GM12873 (cell line): ENCODE results near the gene ITGB2.

ENCODE experiments used
- TF ChIP-seq, protein P1 (sequence below): IDR thresholded peaks from 2 replicates; pipeline ENCODE4 v1.5.1; 2012; ENCODE audit warnings: low read depth, mild to moderate bottlenecking, moderate library complexity, low read length, control low read depth; ENCODE audit not compliant: insufficient read depth; ENCODE audit errors: missing control alignments

ITGB2 gene

DNA sequence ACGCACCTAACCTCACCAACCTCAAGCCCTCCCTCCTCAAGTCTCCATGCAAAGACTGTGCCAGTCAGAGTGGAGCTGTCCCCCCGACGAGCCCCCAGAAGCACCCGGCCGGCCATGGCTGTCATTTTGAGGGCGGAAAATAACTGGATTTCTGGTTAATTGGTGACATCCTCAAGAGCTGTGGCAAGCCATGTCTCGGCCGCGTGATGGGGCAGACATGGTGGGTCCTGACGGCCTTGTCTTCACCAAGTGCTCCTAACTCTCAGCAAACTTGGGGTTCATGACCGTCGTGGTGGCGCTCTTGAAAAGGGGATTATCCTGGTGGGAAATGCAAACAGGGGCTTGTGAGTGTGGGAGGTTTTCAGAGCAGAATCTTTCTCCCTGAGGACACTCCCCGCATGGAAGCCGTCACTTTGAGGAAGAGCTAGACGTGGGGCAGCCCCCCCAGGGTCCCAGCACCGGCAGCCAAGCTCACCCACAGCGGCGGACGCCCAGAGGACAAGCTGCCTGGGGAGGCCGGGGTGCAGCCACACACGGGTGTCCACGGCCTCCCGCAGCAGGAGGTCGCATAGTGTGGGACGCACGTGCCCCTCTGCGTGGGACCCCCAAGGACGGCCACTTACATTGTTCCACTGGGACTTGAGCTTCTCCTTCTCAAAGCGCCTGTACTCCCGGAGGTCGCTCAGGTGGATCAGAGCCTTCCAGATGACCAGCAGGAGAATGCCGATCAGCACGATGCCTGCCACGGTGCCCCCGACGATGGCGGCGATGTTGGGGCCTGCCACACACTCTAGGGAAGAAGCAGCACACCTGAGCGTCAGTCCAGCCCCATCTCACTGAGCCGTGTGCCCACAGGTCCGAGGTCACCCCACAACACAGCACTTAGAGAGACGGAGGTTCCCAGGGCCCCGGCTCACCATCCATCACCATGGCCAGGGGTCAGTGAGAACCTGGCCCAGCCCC lies 34.3 kb downstream of the ITGB2 start:
- TF ChIP-seq, protein P1, sequence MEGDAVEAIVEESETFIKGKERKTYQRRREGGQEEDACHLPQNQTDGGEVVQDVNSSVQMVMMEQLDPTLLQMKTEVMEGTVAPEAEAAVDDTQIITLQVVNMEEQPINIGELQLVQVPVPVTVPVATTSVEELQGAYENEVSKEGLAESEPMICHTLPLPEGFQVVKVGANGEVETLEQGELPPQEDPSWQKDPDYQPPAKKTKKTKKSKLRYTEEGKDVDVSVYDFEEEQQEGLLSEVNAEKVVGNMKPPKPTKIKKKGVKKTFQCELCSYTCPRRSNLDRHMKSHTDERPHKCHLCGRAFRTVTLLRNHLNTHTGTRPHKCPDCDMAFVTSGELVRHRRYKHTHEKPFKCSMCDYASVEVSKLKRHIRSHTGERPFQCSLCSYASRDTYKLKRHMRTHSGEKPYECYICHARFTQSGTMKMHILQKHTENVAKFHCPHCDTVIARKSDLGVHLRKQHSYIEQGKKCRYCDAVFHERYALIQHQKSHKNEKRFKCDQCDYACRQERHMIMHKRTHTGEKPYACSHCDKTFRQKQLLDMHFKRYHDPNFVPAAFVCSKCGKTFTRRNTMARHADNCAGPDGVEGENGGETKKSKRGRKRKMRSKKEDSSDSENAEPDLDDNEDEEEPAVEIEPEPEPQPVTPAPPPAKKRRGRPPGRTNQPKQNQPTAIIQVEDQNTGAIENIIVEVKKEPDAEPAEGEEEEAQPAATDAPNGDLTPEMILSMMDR: no peak

DNA sequence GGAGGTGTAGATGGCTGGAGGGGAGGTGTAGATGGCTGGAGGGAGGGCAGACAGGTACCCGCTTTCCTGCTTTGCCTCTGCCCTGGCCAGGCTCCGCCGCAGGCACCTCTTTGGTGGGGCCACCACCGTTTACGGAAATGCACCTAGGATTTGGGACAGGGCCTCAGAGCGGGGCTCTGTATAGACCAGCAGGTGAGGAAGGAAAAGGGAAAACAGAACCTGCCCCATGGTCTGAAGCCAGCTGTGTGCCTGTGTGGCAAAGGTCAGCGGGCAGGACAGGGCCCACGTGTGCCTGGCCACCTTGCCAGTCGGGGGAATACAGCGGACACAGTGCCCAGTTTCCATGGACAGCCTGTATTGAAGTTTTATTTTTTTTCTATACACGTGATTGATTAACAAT lies 35.1 kb downstream of the ITGB2 start:
- TF ChIP-seq, protein P1: no peak

DNA sequence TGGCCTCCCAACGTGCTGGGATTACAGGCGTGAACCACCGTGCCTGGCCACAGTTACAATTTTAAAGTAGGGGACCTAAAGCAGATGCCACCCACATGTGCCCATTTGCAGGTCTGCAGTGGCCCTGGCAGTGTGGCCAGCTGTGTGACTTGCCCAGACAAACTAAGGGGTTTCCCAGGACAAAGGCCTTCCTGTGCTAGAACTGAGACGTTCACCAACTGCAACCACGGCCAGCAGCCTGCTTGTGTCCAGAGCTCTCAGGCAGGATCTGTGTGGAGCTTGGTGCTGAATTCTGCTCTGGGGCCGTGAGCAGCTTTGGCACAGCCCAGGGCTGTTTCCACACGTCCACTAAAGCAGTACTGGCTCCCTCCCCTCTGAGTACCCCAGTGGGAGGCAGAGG lies 36.6 kb downstream of the ITGB2 start:
- TF ChIP-seq, protein P1: no peak

DNA sequence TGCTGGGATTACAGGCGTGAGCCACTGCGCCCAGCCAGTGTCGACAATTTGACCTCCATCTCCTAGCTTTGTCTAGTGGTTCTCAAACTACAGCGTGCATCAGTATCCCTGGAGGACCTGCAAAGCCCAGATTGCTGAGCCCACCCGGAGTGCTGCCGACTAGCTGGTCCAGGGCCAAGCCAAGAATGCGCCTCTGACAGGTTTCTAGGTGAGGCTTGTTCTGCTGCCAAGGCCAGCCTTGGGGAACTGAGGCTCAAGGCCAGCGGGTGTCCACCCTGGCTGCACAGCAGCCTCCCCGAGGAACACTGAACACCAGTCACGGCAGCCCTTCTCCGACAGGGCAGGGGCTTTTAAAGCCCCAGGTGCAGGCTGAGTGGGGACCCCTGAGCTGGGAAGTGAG lies 37.4 kb downstream of the ITGB2 start:
- TF ChIP-seq, protein P1: no peak

DNA sequence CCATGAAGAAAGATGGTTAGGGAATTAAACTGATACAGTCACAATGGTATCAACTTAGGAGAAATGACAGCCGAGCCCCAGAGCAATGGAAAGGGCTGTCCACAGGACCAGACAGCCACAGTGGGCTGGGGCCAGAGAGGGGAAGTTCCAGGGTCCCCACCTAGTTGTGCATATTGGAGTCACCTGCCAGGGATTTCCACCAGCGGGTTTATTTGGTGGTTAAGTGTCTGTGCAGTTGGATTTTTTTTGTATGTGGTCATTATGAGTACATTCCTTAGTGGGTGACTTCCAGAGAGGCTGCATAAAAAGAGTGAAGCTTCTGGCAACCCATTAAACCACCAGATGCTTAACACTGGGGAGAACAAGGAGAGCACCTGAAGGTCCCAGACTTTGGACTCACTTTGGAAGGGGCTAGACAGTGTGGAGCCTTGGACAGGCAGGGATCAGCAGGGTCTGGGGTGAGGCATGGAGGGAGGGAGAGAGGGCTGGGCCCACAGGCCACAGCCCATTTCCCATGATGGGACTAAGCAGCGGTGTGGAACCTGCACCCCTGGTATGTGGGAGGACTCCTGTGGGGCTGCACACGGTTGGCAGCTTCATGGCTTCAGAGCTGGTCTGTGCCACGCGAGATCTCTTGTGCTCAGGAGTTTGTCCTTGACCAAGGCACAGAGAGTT lies 39.4 kb downstream of the ITGB2 start:
- TF ChIP-seq, protein P1: no peak

DNA sequence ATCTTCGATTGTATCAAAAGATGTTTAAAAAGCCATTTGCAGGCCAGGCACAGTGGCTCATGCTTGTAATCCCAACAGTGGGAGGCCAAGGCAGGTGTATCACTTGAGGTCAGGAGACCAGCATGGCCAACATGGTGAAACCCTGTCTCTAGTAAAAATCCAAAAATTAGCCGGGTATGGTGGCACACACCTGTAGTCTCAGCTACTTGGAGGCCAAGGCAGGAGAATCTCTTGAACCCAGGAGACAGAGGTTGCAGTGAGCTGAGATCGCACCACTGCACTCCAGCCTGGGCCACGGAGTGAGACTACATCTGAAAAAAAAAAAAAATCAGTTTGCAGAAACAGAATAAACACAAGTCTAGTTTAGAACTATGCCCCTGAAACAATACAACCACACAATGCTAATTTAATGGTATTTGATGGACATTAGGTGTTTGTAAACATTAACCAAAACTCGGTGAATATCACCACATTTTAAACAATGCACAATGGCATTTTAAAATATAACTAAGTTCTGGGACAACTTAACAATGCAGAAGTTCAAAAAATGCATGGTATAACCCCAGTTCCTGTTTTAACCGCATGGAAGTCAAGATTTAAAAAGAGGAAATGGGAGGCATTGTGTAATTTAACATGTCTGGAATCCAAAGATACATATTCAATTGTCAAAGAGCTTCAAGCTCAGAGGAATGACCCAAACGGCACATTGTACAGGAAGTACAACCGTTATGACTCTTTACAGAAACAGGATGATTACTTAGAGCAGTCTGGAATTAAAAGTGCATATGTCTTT lies 40.1 kb downstream of the ITGB2 start:
- TF ChIP-seq, protein P1: no peak
